T-cell (primary cell): ENCODE data around the gene LRRC51. TPM values are rescaled to one million over a fixed set of nuclear protein-coding genes. Genes with fewer than 3 reads are reported as not detected.
A peak's percentile ranks its signal among the peaks of the same experiment; 100 is the strongest.

ENCODE experiments used
- ATAC-seq, 4 experiments: fragments of 200-7000 bp in 3 of 4; fragments of 150-1000 bp in 1 of 4; cut with Tn5 transposase; replicated peaks in 1 of 4; 1 replicate in 3 of 4; 2 replicates in 1 of 4; pipeline ENCODE4 v1.10.0; 2021; ENCODE audit warnings: moderate library complexity in 3 of 4, mild to moderate bottlenecking in 2 of 4, moderate number of reproducible peaks in 1 of 4
- CTCF ChIA-PET, 2 donors: fragments of 300-600 bp; sonication (Branson Sonifier 250); formaldehyde crosslinking; loops; one replicate each; lab custom pipeline; 2022; ENCODE audit warnings: antibody characterized with exemption in 2 of 2; lab: Charles Lee
- POLR2A ChIA-PET, 2 donors: fragments of 300-600 bp; sonication (Branson Sonifier 250); formaldehyde crosslinking; loops; one replicate each; lab custom pipeline; 2022; ENCODE audit warnings: antibody characterized with exemption in 2 of 2; lab: Charles Lee
- DNase-seq, 35 experiments: peaks; one replicate each; pipeline versions ENCODE4 v3.0.0 to v3.0.0-alpha.2; 2013 to 2023
- H3K27ac ChIP-seq: one replicate; pipeline ENCODE4 v1.5.1; 2013; ENCODE audit warnings: low read length
- H3K27me3 ChIP-seq, 2 experiments: replicated peaks in 1 of 2; 1 replicate in 1 of 2; 2 replicates in 1 of 2; pipeline versions ENCODE4 v1.6.1 to v1.7.0; 2013; ENCODE audit warnings: low read length in 1 of 2, mixed read lengths in 1 of 2; ENCODE audit not compliant: control insufficient read depth in 2 of 2, insufficient read depth in 2 of 2; ENCODE audit errors: extremely low read depth in 1 of 2
- H3K36me3 ChIP-seq, 2 donors: 1 replicate in 1 of 2; 2 replicates in 1 of 2; pipeline versions ENCODE4 v1.6.1 to v1.7.0; 2013; ENCODE audit warnings: low read length in 1 of 2; ENCODE audit not compliant: control insufficient read depth in 2 of 2, insufficient read depth in 1 of 2; ENCODE audit errors: extremely low read depth in 1 of 2
- H3K4me1 ChIP-seq, 2 experiments: 1 replicate in 1 of 2; 2 replicates in 1 of 2; pipeline versions ENCODE4 v1.6.1 to v1.7.0; 2013; ENCODE audit warnings: low read length in 2 of 2, mixed read lengths in 1 of 2; ENCODE audit not compliant: insufficient read depth in 2 of 2, control insufficient read depth in 1 of 2; ENCODE audit errors: extremely low read depth in 1 of 2
- H3K4me3 ChIP-seq, 2 donors: 1 replicate in 1 of 2; 2 replicates in 1 of 2; pipeline versions ENCODE4 v1.5.1 to v1.7.0; 2013; ENCODE audit warnings: mild to moderate bottlenecking in 2 of 2, low read length in 1 of 2, moderate library complexity in 1 of 2; ENCODE audit not compliant: control insufficient read depth in 1 of 2; ENCODE audit errors: extremely low read depth in 1 of 2
- H3K9me3 ChIP-seq: 2 replicates; pipeline ENCODE4 v1.7.0; 2013
- H3K27ac Mint-ChIP-seq, 2 donors: one replicate each; pipeline ENCODE4 v1.8.0; 2020 to 2021; ENCODE audit warnings: mild to moderate bottlenecking in 2 of 2, mixed read lengths in 2 of 2
- H3K27me3 Mint-ChIP-seq, 2 donors: one replicate each; pipeline ENCODE4 v1.8.0; 2021 to 2022; ENCODE audit warnings: mixed read lengths in 2 of 2
- H3K36me3 Mint-ChIP-seq: one replicate; pipeline ENCODE4 v1.8.0; 2021; ENCODE audit warnings: mixed read lengths
- H3K4me1 Mint-ChIP-seq, 3 donors: one replicate each; pipeline ENCODE4 v1.8.0; 2020 to 2022; ENCODE audit warnings: mixed read lengths in 3 of 3, mild to moderate bottlenecking in 1 of 3
- H3K4me3 Mint-ChIP-seq, 3 donors: one replicate each; pipeline ENCODE4 v1.8.0; 2020 to 2022; ENCODE audit warnings: mild to moderate bottlenecking in 3 of 3, mixed read lengths in 3 of 3, moderate library complexity in 3 of 3
- H3K9me3 Mint-ChIP-seq, 3 donors: one replicate each; pipeline ENCODE4 v1.8.0; 2020 to 2022; ENCODE audit warnings: mixed read lengths in 3 of 3
- WGBS: methylation state at CpG from one replicate; pipeline ENCODE4 v1.1.5; 2013; ENCODE audit warnings: missing lambda C conversion rate; ENCODE audit not compliant: insufficient coverage; 5-methylcytosine and 5-hydroxymethylcytosine counted together
- total RNA-seq, 35 experiments: library from RNA in 6 of 35; stranded (reverse) in 6 of 35; fragments of 120-200 nt in 1 of 35; gene quantifications; one replicate each; pipeline versions ENCODE4 v1.2.1 to v1.2.4 and lab custom pipeline; 2013 to 2026

LRRC51 gene
- total RNA-seq, 5 donors from 2014 or later (not counting 1 experiment from before 2014, with no cell fraction given), result 2.5 to 5.1 (median 3.7) TPM

GRCh38 chr11:72100462-72100861, 19.8 kb downstream of the LRRC51 start:
- POLR2A ChIA-PET, result no interaction called here
- DNase-seq (peak in 1 of 35 experiments; percentile 14), ATAC-seq (no peak)
- H3K4me1 Mint-ChIP-seq, result peaks cover 44 to 53% (median 49%) of the 10 kb centered on the region in 3 donors
- H3K9me3 Mint-ChIP-seq, result no peaks in the 10 kb centered on the region
- no peak overlapping the region for H3K4me3 ChIP-seq
- WGBS, result 86% methylated on average over 1 of the region's 1 CpG
- H3K36me3 Mint-ChIP-seq, result peaks cover 18% of the 10 kb centered on the region
- peaks cover 12 to 49% of the 10 kb centered on the region in 2 experiments for H3K4me1 ChIP-seq
- no peak overlapping the region for H3K4me3 Mint-ChIP-seq
- no peaks in the 10 kb centered on the region for H3K27me3 ChIP-seq
- H3K9me3 ChIP-seq, result no peaks in the 10 kb centered on the region
- H3K27ac ChIP-seq, result no peak overlapping the region
- no peaks in the 10 kb centered on the region for H3K27me3 Mint-ChIP-seq
- peak overlapping the region; percentile 61 to 86 for H3K27ac Mint-ChIP-seq
- CTCF ChIA-PET, result interaction anchor here (0.8 to 1.6 kb wide), 4 partner anchors 9 to 123 kb away, joined by 3 read pairs; partner anchors contain the start of gene ANAPC15 (in 1 of the 2)
- H3K36me3 ChIP-seq, result peaks cover under 1 to 43% of the 10 kb centered on the region in 2 donors

GRCh38 chr11:72102162-72102561, 21.5 kb downstream of the LRRC51 start:
- H3K4me1 ChIP-seq, result peaks cover 12 to 49% of the 10 kb centered on the region in 2 experiments
- peak overlapping the region; percentile 82 to 89 for H3K4me3 ChIP-seq
- peak overlapping the region; percentile 82 for H3K27ac ChIP-seq
- Mint-ChIP-seq H3K4me3 (peak overlapping the region; percentile 77 to 92 (median 89)), H3K27ac (peak overlapping the region; percentile 82 to 86), H3K36me3 (peaks cover 14% of the 10 kb centered on the region), H3K9me3 (no peaks in the 10 kb centered on the region), H3K4me1 (peaks cover 44 to 53% (median 49%) of the 10 kb centered on the region in 3 donors), H3K27me3 (no peaks in the 10 kb centered on the region)
- CTCF ChIA-PET, result interaction anchor here in 1 of 2 donors (1.3 kb wide), 1 partner anchor 77 kb away, joined by 4 read pairs; no protein-coding TSS in a partner anchor
- WGBS, result 40% methylated on average over 1 of the region's 4 CpGs
- DNase-seq, result no peak
- no peak for ATAC-seq
- no peaks in the 10 kb centered on the region for H3K9me3 ChIP-seq
- H3K36me3 ChIP-seq, result peaks cover 0 to 37% of the 10 kb centered on the region in 2 donors
- H3K27me3 ChIP-seq, result no peaks in the 10 kb centered on the region
- POLR2A ChIA-PET, result no interaction called here

- peak in 1 of 4 experiments; percentile 3 for ATAC-seq
- Mint-ChIP-seq H3K4me3 (peak overlapping the region; percentile 77 to 92 (median 89)), H3K9me3 (no peaks in the 10 kb centered on the region), H3K27me3 (no peaks in the 10 kb centered on the region), H3K36me3 (peaks cover 17% of the 10 kb centered on the region), H3K4me1 (peaks cover 44 to 52% (median 49%) of the 10 kb centered on the region in 3 donors), H3K27ac (peak overlapping the region; percentile 82 to 86)
- Histone ChIP-seq H3K36me3 (peaks cover 0 to 35% of the 10 kb centered on the region in 2 donors), H3K9me3 (no peaks in the 10 kb centered on the region), H3K27ac (peak overlapping the region; percentile 82), H3K27me3 (no peaks in the 10 kb centered on the region), H3K4me1 (peaks cover 12 to 49% of the 10 kb centered on the region in 2 experiments), H3K4me3 (peak overlapping the region; percentile 82 to 89)
- ChIA-PET CTCF (interaction anchor here in 1 of 2 donors (1.3 kb wide), 1 partner anchor 77 kb away, joined by 4 read pairs; no protein-coding TSS in a partner anchor), POLR2A (no interaction called here)
- WGBS, result 10% methylated on average over 4 of the region's 9 CpGs
- DNase-seq, result no peak
Measured at GRCh38 chr11:72102631-72102945, 21.9 kb downstream of the LRRC51 start.

GRCh38 chr11:72102946-72103753, 22.5 kb downstream of the LRRC51 start, which contains the start of gene LAMTOR1:
Gene LAMTOR1 (minus strand): TSS chr11:72103297. CDS start chr11:72103224, 73 bp downstream.
- peaks cover 44 to 49% (median 47%) of the 10 kb centered on the region in 3 donors for H3K4me1 Mint-ChIP-seq
- no peaks in the 10 kb centered on the region for H3K27me3 Mint-ChIP-seq
- CTCF ChIA-PET, result interaction anchor here in 1 of 2 donors (1.3 kb wide), 1 partner anchor 78 kb away, joined by 4 read pairs; no protein-coding TSS in a partner anchor
- H3K36me3 Mint-ChIP-seq, result peaks cover 12% of the 10 kb centered on the region
- ATAC-seq, result peak; percentile 96 to 99 (median 97)
- H3K9me3 Mint-ChIP-seq, result no peaks in the 10 kb centered on the region
- peak within 1 kb of the TSS; percentile 77 to 92 (median 89) for H3K4me3 Mint-ChIP-seq
- 5% methylated on average over 60 of the region's 64 CpGs for WGBS
- Histone ChIP-seq H3K36me3 (peaks cover 0 to 32% of the 10 kb centered on the region in 2 donors), H3K27ac (peak within 1 kb of the TSS; percentile 86), H3K4me3 (peak within 1 kb of the TSS; percentile 82 to 89), H3K4me1 (peaks cover 12 to 49% of the 10 kb centered on the region in 2 experiments), H3K27me3 (no peaks in the 10 kb centered on the region), H3K9me3 (no peaks in the 10 kb centered on the region)
- peak; percentile 94 to 99 (median 97) for DNase-seq
- POLR2A ChIA-PET, result no interaction called here
- H3K27ac Mint-ChIP-seq, result peak within 1 kb of the TSS; percentile 82 to 86

GRCh38 chr11:72103754-72104167, 23.1 kb downstream of the LRRC51 start:
- Histone ChIP-seq H3K27me3 (no peaks in the 10 kb centered on the region), H3K4me1 (peaks cover 12 to 49% of the 10 kb centered on the region in 2 experiments), H3K9me3 (no peaks in the 10 kb centered on the region), H3K4me3 (peak overlapping the region; percentile 45 to 82), H3K36me3 (peaks cover 0 to 27% of the 10 kb centered on the region in 2 donors), H3K27ac (peak overlapping the region; percentile 86)
- WGBS, result 40% methylated on average over 1 of the region's 11 CpGs
- ATAC-seq (no peak), DNase-seq (no peak)
- POLR2A ChIA-PET, result no interaction called here
- peak overlapping the region; percentile 82 to 86 for H3K27ac Mint-ChIP-seq
- peaks cover 10% of the 10 kb centered on the region for H3K36me3 Mint-ChIP-seq
- H3K27me3 Mint-ChIP-seq, result no peaks in the 10 kb centered on the region
- no peaks in the 10 kb centered on the region for H3K9me3 Mint-ChIP-seq
- H3K4me1 Mint-ChIP-seq, result peaks cover 44 to 49% (median 47%) of the 10 kb centered on the region in 3 donors
- peak overlapping the region; percentile 77 to 92 (median 89) for H3K4me3 Mint-ChIP-seq
- CTCF ChIA-PET, result no interaction called here

- ATAC-seq (no peak), DNase-seq (no peak)
- Mint-ChIP-seq H3K36me3 (peaks cover 19% of the 10 kb centered on the region), H3K9me3 (no peaks in the 10 kb centered on the region), H3K4me3 (peak within 1 kb of the TSS in 2 of 3 donors; percentile 34 to 77), H3K27me3 (no peaks in the 10 kb centered on the region), H3K27ac (peak within 1 kb of the TSS; percentile 67 to 81), H3K4me1 (peaks cover 32 to 42% (median 39%) of the 10 kb centered on the region in 3 donors)
- 97% methylated on average over 14 of the region's 14 CpGs for WGBS
- H3K36me3 ChIP-seq, result peaks cover 5 to 27% of the 10 kb centered on the region in 2 donors
- CTCF ChIA-PET, result no interaction called here
- H3K9me3 ChIP-seq, result no peaks in the 10 kb centered on the region
- H3K27ac ChIP-seq, result no peak within 1 kb of the TSS
- no peak within 1 kb of the TSS for H3K4me3 ChIP-seq
- POLR2A ChIA-PET, result no interaction called here
- no peaks in the 10 kb centered on the region for H3K27me3 ChIP-seq
- H3K4me1 ChIP-seq, result peaks cover 12 to 31% of the 10 kb centered on the region in 2 experiments
Measured at GRCh38 chr11:72105888-72106287, 25.2 kb downstream of the LRRC51 start, which contains the start of gene TOMT. Gene TOMT (plus strand): TSS chr11:72105924. CDS start chr11:72105952, 28 bp downstream.
